ENCODE measurements around the gene CCDC185. TPM values are rescaled to one million over a fixed set of nuclear protein-coding genes. Genes with fewer than 3 reads are reported as not detected.

CCDC185 gene
- total RNA-seq, 3 donors from 2014 or later (not counting 1 experiment from before 2014, with no cell fraction given), result not detected

DNA sequence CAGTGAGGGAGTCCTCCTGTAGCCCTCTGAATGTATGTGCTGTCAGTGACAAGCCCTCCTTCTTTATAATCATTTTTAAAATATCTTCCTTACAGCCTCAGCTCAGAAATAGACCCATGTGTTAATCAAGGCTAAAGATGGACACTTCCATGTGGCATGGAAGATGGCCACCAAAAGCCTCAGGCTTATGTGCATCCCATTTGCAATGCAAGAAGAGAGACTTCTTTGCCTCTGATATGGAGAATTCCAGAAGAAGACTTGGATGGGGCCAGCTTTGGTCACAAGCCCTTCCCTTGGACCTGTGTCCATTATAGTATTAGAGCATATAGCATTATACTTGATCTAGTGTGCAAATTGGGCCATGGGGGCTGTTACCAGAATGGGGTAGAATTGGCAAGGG, 18.5 kb downstream of the CCDC185 start:
- Histone ChIP-seq H3K4me1 (ENCODE audit: control insufficient read depth, insufficient read depth, low read length) (no peaks in the 10 kb centered on the region), H3K9me3 (ENCODE audit: control insufficient read depth, insufficient read depth, low read length) (no peaks in the 10 kb centered on the region), H3K36me3 (ENCODE audit: control insufficient read depth, insufficient read depth, low read length) (no peaks in the 10 kb centered on the region), H3K27ac (ENCODE audit: low read length) (no peak overlapping the region), H3K27me3 (ENCODE audit: control insufficient read depth, insufficient read depth, low read length) (peaks cover under 1% of the 10 kb centered on the region), H3K4me3 (ENCODE audit: low read length) (no peak overlapping the region)
- no peak overlapping the region for H3K27ac Mint-ChIP-seq
- H3K36me3 Mint-ChIP-seq, result no peaks in the 10 kb centered on the region
- no peak overlapping the region for H3K4me3 Mint-ChIP-seq
- DNase-seq, result no peak
- H3K9me3 Mint-ChIP-seq, result no peaks in the 10 kb centered on the region
- no peak for TF ChIP-seq CTCF (IDR thresholded peaks at IDR 0.05)
- intact Hi-C loops (cut with micrococcal nuclease), result no loop called here
- no peaks in the 10 kb centered on the region for H3K4me1 Mint-ChIP-seq
- peaks cover 12 to 34% of the 10 kb centered on the region in 2 donors for H3K27me3 Mint-ChIP-seq (ENCODE audit: low read depth in 2 of 2)
- no peak for ATAC-seq

DNA sequence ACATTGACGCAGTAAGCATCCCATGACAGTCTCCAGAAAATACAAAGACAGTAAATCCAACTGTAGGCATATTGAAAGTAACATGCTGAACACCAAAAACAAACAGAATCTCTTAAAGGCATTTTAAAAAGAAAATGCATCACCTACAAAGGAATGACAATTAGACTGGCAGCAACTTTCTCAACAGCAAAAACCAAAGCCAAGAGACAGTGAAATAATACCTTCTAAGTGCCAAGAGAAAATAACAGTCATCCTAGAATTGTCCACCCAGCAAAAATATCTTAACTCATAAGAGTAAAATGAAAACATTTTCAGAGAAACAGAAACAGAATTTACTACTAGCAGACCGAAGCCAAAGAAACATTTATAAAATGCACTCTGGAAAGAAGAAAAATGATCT, 20.0 kb downstream of the CCDC185 start:
- no peak for DNase-seq
- intact Hi-C loops (cut with micrococcal nuclease), result no loop called here
- Histone ChIP-seq H3K27ac (ENCODE audit: low read length) (no peak overlapping the region), H3K4me3 (ENCODE audit: low read length) (no peak overlapping the region), H3K9me3 (ENCODE audit: control insufficient read depth, insufficient read depth, low read length) (no peaks in the 10 kb centered on the region), H3K36me3 (ENCODE audit: control insufficient read depth, insufficient read depth, low read length) (no peaks in the 10 kb centered on the region), H3K27me3 (ENCODE audit: control insufficient read depth, insufficient read depth, low read length) (no peaks in the 10 kb centered on the region), H3K4me1 (ENCODE audit: control insufficient read depth, insufficient read depth, low read length) (no peaks in the 10 kb centered on the region)
- no peaks in the 10 kb centered on the region for H3K36me3 Mint-ChIP-seq
- H3K27ac Mint-ChIP-seq, result no peak overlapping the region
- H3K27me3 Mint-ChIP-seq (ENCODE audit: low read depth in 2 of 2), result peaks cover 10 to 34% of the 10 kb centered on the region in 2 donors
- no peak overlapping the region for H3K4me3 Mint-ChIP-seq
- no peaks in the 10 kb centered on the region for H3K9me3 Mint-ChIP-seq
- no peak for ATAC-seq
- WGBS (ENCODE audit: insufficient coverage), result 67% methylated on average over 1 of the region's 2 CpGs
- no peaks in the 10 kb centered on the region for H3K4me1 Mint-ChIP-seq
- TF ChIP-seq CTCF (IDR thresholded peaks at IDR 0.05), result no peak

DNA sequence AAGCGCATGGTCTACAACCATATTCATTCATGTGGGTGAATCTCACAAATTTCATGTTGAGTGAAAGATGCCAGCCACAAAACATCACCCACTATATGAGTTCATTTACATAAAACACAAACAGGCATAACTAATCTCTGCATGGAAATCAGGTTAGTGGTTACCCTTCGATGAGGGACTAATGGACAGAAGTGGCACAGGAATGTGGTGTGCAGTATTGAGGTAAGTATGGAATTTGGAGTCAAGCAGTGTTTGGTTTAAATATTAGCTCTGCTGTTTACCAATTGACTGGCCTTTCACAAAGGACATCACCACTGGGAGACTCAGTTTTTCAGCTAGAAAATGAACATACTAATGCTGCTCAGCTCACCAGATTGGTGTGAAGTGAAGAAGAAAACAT, 24.2 kb downstream of the CCDC185 start:
- Mint-ChIP-seq H3K36me3 (no peaks in the 10 kb centered on the region), H3K27ac (no peak overlapping the region), H3K4me1 (no peaks in the 10 kb centered on the region), H3K4me3 (no peak overlapping the region), H3K27me3 (ENCODE audit: low read depth in 2 of 2) (peaks cover 7 to 28% of the 10 kb centered on the region in 2 donors), H3K9me3 (no peaks in the 10 kb centered on the region)
- H3K9me3 ChIP-seq (ENCODE audit: control insufficient read depth, insufficient read depth, low read length), result no peaks in the 10 kb centered on the region
- DNase-seq (no peak), ATAC-seq (no peak)
- H3K27ac ChIP-seq (ENCODE audit: low read length), result no peak overlapping the region
- WGBS (ENCODE audit: insufficient coverage), result no CpG with 5 or more reads among the region's 2 CpGs
- intact Hi-C loops (cut with micrococcal nuclease), result no loop called here
- no peaks in the 10 kb centered on the region for H3K27me3 ChIP-seq (ENCODE audit: control insufficient read depth, insufficient read depth, low read length)
- no peaks in the 10 kb centered on the region for H3K36me3 ChIP-seq (ENCODE audit: control insufficient read depth, insufficient read depth, low read length)
- no peak for TF ChIP-seq CTCF (IDR thresholded peaks at IDR 0.05)
- no peaks in the 10 kb centered on the region for H3K4me1 ChIP-seq (ENCODE audit: control insufficient read depth, insufficient read depth, low read length)
- no peak overlapping the region for H3K4me3 ChIP-seq (ENCODE audit: low read length)

- no peak overlapping the region for H3K4me3 Mint-ChIP-seq
- Histone ChIP-seq H3K36me3 (ENCODE audit: control insufficient read depth, insufficient read depth, low read length) (no peaks in the 10 kb centered on the region), H3K27ac (ENCODE audit: low read length) (no peak overlapping the region), H3K4me3 (ENCODE audit: low read length) (no peak overlapping the region), H3K4me1 (ENCODE audit: control insufficient read depth, insufficient read depth, low read length) (no peaks in the 10 kb centered on the region), H3K27me3 (ENCODE audit: control insufficient read depth, insufficient read depth, low read length) (no peaks in the 10 kb centered on the region), H3K9me3 (ENCODE audit: control insufficient read depth, insufficient read depth, low read length) (no peaks in the 10 kb centered on the region)
- WGBS (ENCODE audit: insufficient coverage), result 84% methylated on average over 6 of the region's 7 CpGs
- no peaks in the 10 kb centered on the region for H3K4me1 Mint-ChIP-seq
- no peaks in the 10 kb centered on the region for H3K9me3 Mint-ChIP-seq
- H3K36me3 Mint-ChIP-seq, result no peaks in the 10 kb centered on the region
- TF ChIP-seq CTCF (IDR thresholded peaks at IDR 0.05), result no peak
- DNase-seq, result no peak
- H3K27me3 Mint-ChIP-seq (ENCODE audit: low read depth in 2 of 2), result peaks cover 9 to 28% of the 10 kb centered on the region in 2 donors
- intact Hi-C loops (cut with micrococcal nuclease), result no loop called here
- no peak for ATAC-seq
- H3K27ac Mint-ChIP-seq, result no peak overlapping the region
Measured at GRCh38 chr1:223417903-223418663, 24.9 kb downstream of the CCDC185 start.

Measured in natural killer cell (primary cell).